ENCODE data around the gene ZBTB7B. TPM values are rescaled to one million over a fixed set of nuclear protein-coding genes. Genes with fewer than 3 reads are reported as not detected.

ZBTB7B gene
- polyA plus RNA-seq, 6 donors from 2014 or later: 2.2 to 5.5 (median 2.7) TPM; not detected in 1

DNA sequence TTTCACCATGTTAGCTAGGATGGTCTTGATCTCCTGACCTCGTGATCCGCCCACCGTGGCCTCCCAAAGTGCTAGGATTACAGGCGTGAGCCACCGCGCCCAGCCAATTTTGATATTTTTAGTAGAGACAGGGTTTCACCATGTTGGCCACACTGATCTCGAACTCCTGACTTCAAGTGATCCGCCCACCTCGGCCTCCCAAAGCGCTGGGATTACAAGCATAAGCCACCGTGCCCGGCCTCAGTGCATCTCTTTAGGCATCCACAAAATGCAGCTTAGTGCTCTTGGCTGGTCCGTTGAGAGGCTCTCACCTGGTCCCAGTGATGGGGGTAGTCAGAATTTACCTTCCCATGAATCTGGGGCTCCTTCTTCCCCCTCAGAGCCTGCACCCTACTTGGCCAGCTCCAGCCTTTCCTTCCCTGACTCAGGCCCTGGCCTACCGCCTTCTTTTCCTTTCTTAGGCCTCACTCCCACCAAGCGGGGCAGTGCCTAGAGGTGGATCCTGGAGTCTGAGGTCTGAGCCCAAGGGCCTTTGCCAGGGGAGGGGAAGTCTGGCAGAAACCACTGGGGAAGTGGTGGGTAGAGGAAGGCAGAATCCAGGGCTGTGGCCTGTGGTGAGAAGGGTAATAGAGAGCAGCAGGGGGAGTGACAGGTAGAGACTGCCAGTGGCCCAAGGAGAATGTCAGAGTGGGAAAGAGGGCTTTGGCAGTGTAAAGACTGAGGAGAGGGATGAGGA lies 5.5 kb upstream of the ZBTB7B start:
- H3K4me3 Mint-ChIP-seq: peak overlapping the region in 3 of 8 donors; percentile 12 to 47 (median 33)
- ATAC-seq (ENCODE audit: low read depth in 2 of 2) (no peak), DNase-seq (no peak)
- H3K9me3 Mint-ChIP-seq: no peaks in the 10 kb centered on the region
- H3K4me1 Mint-ChIP-seq: peaks cover 23 to 54% (median 25%) of the 10 kb centered on the region in 3 donors
- H3K27me3 Mint-ChIP-seq: no peaks in the 10 kb centered on the region
- H3K36me3 Mint-ChIP-seq: no peaks in the 10 kb centered on the region
- H3K27ac Mint-ChIP-seq: peak overlapping the region in 1 of 6 donors; percentile 69

DNA sequence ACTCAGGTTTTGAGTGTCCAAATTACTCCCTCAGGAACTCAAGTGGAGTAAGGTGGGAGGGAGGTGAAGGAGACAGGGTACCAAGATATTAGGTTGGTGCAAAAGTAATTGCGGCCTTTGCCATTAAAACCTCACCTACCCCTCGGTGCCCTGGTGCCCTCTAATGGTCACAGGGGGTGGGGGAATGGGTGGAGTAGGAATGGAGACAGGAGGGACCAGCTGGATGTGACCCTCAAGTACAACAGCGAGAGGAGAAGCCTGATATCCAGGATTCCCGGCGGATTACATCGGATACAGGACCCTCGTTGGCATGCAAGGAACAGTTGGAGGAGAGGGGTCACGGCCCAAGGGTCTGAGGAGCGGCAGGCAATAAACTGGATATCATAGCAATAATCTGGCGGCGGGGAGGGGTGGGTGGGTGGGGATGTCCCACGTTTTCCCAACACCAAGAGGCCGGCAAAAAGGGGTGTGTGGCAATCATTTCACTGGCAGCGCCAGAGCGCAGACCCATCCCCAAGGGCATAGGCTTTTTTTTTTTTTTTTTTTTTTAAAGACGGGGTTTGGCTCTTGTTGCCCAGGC lies 4.3 kb upstream of the ZBTB7B start:
- Mint-ChIP-seq H3K9me3 (no peaks in the 10 kb centered on the region), H3K36me3 (no peaks in the 10 kb centered on the region), H3K27ac (peak overlapping the region in 4 of 6 donors; percentile 42 to 70 (median 54)), H3K4me3 (peak overlapping the region in 6 of 8 donors; percentile 25 to 96 (median 66)), H3K27me3 (no peaks in the 10 kb centered on the region), H3K4me1 (peaks cover 24 to 54% (median 25%) of the 10 kb centered on the region in 3 donors)
- no peak for ATAC-seq (ENCODE audit: low read depth in 2 of 2)
- DNase-seq: no peak

DNA sequence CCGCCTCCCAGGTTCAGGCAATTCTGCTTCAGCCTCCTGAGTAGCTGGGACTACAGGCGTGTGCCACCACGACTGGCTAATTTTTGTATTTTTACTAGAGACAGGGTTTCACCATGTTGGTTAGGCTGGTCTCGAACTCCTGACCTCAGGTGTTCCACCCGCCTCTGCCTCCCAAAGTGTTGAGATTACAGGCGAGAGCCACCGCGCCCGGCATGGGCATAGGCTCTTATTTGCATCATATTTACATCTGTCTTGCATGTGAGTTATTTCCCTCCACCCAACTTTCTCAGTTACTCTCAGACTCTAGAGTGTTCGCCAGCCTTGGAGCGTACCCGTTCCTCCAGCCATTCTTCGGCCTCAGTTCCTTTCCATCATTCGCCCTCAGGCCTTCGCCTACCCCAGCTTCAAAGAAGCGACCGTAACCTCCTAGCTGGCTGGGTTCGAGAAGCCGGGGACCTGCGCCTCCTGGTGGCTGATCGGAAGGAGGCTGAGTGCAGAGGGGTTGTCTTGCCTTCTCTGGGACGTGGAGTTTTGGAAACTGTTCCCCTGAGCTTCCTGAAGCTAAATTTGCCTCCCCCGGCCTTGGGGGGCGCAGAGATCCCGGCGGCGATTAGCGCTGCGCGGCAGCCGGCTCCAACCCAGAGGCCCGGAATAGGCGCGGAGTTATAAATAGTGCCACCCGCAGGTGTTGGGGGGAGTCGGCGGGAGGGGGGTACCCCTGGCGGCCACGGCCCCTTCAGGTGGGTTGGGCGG lies 3.6 kb upstream of the ZBTB7B start:
- H3K9me3 Mint-ChIP-seq: no peaks in the 10 kb centered on the region
- no peaks in the 10 kb centered on the region for H3K27me3 Mint-ChIP-seq
- H3K4me1 Mint-ChIP-seq: peaks cover 29 to 59% (median 31%) of the 10 kb centered on the region in 3 donors

DNA sequence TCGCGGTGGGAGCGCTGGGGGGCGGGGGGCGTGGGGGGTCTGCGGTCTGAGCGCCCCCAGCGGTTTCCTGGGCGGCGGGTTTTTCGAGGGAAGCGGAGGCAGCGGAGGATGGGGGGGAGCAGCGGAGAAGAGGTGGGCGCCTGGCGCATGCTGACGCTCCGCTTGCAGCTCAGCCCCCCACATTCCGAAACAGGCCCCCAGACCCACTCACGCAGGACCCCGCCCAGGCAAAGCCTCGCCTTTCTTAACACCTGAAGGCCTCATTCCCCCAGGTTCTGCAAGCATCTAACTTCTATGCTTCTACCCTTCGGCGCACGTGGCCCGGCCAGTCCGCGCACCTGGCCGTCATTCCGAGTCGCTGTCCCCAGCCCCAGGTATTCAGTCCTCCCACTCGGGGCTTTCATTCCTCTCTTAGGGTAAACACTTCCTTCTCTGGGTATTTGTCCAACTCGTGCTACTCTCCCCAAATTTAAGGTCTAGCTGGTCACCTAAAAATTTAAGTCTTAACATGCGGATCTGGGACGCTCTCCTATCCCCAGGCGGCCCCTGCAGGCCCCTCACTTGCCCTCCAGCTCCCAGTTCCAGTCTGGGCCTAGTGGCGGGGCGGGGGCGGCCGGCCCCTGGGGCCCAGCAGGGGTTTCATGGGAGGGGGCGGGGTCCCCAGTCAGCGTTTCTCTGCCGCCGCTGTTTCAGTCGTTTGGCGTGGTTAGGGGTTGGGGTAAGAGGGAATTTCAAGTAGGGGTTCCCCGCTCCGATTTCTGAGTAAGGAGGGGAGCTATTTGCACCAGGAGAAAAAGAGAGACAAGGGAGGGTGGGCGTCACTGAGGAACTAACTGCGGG lies 2.8 kb upstream of the ZBTB7B start:
- DNase-seq (peak; percentile 33), ATAC-seq (ENCODE audit: low read depth in 2 of 2) (peak in 1 of 2 donors; percentile 7)
- H3K36me3 Mint-ChIP-seq: no peaks in the 10 kb centered on the region
- H3K27me3 Mint-ChIP-seq: no peaks in the 10 kb centered on the region
- peak overlapping the region; percentile 67 to 97 (median 91) for H3K27ac Mint-ChIP-seq
- no peaks in the 10 kb centered on the region for H3K9me3 Mint-ChIP-seq
- H3K4me3 Mint-ChIP-seq: peak overlapping the region; percentile 91 to 98 (median 95)
- peaks cover 35 to 59% (median 36%) of the 10 kb centered on the region in 3 donors for H3K4me1 Mint-ChIP-seq

More for the DNA sequence above, 3.6 kb upstream of the ZBTB7B start:
- Mint-ChIP-seq H3K36me3 (no peaks in the 10 kb centered on the region), H3K27ac (peak overlapping the region; percentile 49 to 88 (median 76)), H3K4me3 (peak overlapping the region; percentile 87 to 98 (median 94))
- ATAC-seq (ENCODE audit: low read depth in 2 of 2) (peak; percentile 11 to 13), DNase-seq (peak; percentile 49)

DNA sequence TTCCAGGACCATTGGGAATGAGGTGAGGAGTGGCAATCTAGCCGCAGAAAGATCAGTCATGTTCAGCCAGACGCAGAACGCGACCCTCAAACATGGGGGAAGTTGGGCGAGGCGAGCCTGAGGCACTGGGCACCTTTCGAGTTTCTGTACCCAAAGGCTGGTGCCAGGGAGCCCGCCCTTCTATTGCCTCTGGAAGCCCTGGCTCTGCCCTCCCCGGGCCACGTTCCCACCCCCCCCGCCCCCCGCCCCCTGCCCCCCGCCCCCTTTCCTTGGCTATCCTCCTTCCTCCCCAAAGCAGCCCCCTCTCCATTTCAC lies 2.2 kb upstream of the ZBTB7B start:
- peak overlapping the region; percentile 4 to 97 (median 91) for H3K27ac Mint-ChIP-seq
- H3K36me3 Mint-ChIP-seq: no peaks in the 10 kb centered on the region
- H3K4me1 Mint-ChIP-seq: peaks cover 34 to 61% (median 39%) of the 10 kb centered on the region in 3 donors
- H3K27me3 Mint-ChIP-seq: no peaks in the 10 kb centered on the region
- no peak for DNase-seq
- ATAC-seq (ENCODE audit: low read depth in 2 of 2): no peak
- peak overlapping the region; percentile 91 to 98 (median 95) for H3K4me3 Mint-ChIP-seq
- no peaks in the 10 kb centered on the region for H3K9me3 Mint-ChIP-seq

DNA sequence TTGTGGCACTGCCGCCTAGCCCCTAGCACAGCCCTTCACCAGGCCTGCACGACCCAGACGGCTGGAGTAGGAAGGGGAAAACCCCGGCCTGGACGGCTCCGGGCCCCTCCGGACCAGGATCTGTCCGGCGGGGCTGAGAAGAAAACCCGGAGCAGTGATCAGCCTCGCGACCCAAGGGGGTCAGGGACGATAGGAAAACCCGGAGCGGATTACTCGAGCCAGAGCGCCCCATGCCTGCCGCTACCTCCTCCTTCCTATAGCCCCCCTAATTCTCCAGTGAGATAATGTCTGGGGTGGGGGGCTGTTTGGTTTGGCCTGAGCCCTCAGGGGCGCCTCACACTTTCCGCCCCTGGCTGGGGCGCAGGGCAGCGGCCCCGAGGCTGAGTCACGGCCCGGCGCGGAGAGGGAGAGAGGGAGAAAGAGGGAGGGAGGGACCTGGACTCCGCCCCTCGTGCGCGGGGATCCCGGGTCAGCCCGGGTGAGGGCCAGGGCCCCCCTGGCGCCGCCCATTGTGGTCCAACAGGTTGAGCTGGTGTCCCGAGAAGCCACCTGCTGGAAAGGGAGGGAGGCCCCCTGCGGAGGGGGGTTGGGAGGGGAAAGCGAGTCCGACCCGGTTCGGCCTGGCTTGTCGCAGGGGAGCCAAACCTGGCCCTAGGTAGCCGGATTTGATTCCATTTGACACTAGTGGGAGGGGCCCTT lies 1.7 kb upstream of the ZBTB7B start:
- Mint-ChIP-seq H3K4me3 (peak overlapping the region; percentile 91 to 98 (median 96)), H3K9me3 (no peaks in the 10 kb centered on the region), H3K36me3 (no peaks in the 10 kb centered on the region), H3K4me1 (peaks cover 40 to 63% (median 42%) of the 10 kb centered on the region in 3 donors), H3K27me3 (no peaks in the 10 kb centered on the region), H3K27ac (peak overlapping the region in 5 of 6 donors; percentile 76 to 94 (median 88))
- DNase-seq (peak; percentile 75), ATAC-seq (ENCODE audit: low read depth in 2 of 2) (peak; percentile 17 to 20)

DNA sequence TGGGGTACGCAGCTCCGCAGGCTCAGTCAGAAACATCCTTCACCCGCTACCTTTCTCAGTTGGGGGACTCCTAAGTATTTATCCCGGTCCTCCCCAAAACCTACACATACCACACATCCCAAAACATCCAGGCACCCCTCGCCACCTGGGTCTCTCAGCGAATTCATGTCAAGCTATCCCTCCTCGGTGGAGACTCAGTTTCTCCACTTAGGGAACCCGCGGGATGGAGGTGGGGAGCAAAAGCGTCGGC lies 1.3 kb upstream of the ZBTB7B start:
- ATAC-seq (ENCODE audit: low read depth in 2 of 2) (no peak), DNase-seq (peak; percentile 62)
- Mint-ChIP-seq H3K4me1 (peaks cover 44 to 63% (median 46%) of the 10 kb centered on the region in 3 donors), H3K27ac (peak overlapping the region in 5 of 6 donors; percentile 76 to 94 (median 88)), H3K4me3 (peak overlapping the region; percentile 88 to 98 (median 96)), H3K36me3 (no peaks in the 10 kb centered on the region), H3K27me3 (no peaks in the 10 kb centered on the region), H3K9me3 (no peaks in the 10 kb centered on the region)

DNA sequence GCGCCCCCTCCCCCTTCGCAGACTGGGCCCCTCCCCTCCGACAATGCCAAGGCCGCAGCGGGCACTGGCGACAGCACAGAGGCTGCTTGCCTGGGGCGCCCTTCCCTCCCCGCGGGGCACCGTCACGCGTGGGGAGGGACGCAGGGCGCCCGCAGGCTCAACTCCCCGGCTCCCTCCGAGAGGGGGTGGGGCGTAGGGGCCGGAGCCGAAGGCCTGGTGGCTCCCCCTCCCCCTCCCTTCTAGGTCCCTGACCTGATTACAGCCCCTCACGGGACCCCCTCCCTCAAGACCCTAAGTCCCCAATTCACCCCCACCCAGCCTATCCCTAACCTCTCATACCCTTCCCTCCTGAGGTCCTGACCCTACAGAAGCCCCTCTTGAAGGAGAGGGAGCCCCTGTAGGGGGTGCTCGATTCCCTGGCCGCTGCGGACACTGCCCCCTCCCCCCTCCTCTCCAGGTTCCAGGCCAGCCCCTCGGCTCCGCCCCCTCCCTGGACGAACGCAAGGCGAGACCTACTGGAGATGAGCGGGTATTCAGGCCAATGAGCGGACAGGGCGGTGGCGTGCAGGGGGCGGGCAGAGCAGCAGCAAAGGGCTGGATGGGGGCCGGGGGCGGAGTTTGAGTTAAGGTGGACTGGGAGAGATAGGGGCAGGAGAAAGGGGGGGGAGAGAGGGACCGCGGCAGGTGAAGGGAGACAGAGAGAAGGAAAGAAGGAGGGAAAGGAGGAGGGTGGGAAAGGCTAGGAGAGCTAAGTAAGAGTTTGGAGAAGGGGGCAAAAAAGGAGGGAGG lies 733 bp upstream of the ZBTB7B start:
- no peaks in the 10 kb centered on the region for H3K27me3 Mint-ChIP-seq
- DNase-seq: peak; percentile 97
- peak overlapping the region; percentile 88 to 96 (median 94) for H3K27ac Mint-ChIP-seq
- H3K36me3 Mint-ChIP-seq: no peaks in the 10 kb centered on the region
- ATAC-seq (ENCODE audit: low read depth in 2 of 2): peak; percentile 74 to 75
- H3K4me3 Mint-ChIP-seq: peak overlapping the region; percentile 91 to 98 (median 96)
- H3K9me3 Mint-ChIP-seq: no peaks in the 10 kb centered on the region
- peaks cover 49 to 68% (median 51%) of the 10 kb centered on the region in 3 donors for H3K4me1 Mint-ChIP-seq

DNA sequence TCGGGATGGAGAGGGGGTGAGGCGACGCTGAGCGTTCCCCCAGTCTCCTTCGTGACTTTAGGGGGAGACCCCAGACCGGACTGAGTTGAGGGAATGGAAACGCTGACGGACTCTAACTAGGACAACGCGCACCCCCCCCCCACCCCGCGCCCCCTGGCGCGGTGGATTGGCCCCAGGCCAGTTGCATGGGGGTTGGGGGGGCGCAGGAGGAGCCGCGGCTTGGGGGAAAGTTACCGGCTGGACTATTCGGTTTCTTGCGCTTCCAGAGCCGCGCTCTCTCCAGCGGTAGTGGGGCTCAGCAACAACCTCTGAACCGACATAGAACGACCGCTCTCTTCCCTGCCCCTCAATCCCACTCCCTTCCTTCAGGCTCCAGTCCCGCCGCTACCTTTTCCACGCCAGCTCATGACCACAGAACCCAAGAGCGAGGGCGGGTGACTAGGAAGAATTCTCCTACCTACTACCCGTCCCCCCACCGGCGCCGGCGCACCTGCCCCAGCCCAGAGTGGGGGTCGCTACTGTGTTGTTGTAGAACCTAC lies 694 bp downstream of the ZBTB7B start:
- DNase-seq (no peak), ATAC-seq (ENCODE audit: low read depth in 2 of 2) (no peak)
- Mint-ChIP-seq H3K27me3 (no peaks in the 10 kb centered on the region), H3K9me3 (no peaks in the 10 kb centered on the region), H3K36me3 (no peaks in the 10 kb centered on the region), H3K4me3 (peak overlapping the region; percentile 94 to 98 (median 96)), H3K27ac (peak overlapping the region; percentile 72 to 98 (median 91)), H3K4me1 (peaks cover 47 to 70% (median 56%) of the 10 kb centered on the region in 3 donors)

DNA sequence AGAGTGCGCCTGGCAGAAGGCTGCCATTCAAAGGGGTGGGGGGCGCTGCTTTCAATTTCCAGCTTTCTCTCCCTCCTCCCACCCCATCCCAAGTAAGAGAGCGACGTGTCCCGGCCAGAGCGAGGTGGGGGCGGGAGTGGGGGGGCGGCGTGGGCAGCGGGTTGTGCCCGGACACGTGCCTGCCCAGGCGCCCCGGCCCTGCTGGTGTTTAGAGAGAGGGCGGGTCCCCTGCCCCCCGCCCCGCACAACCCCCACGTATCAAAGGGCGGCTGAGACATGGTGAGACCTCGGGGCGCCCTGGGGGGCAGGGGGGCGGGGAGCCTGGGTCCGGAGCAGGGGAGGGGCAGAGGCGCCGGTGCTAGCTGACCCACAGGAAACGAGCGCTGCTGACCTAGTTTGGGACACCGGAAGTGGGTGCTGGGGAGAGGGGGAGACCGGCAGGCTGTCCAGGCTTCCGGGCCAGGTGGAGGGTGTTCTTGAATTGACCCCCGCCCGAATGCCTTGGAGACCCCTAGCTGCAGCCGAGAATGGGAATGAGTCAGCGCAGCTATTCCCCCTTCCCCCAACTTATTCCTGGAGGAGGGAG lies 1.3 kb downstream of the ZBTB7B start:
- Mint-ChIP-seq H3K27me3 (no peaks in the 10 kb centered on the region), H3K9me3 (no peaks in the 10 kb centered on the region), H3K4me1 (peaks cover 50 to 72% (median 55%) of the 10 kb centered on the region in 3 donors), H3K36me3 (no peaks in the 10 kb centered on the region), H3K27ac (peak overlapping the region in 5 of 6 donors; percentile 72 to 98 (median 93)), H3K4me3 (peak overlapping the region; percentile 94 to 98 (median 96))
- DNase-seq (no peak), ATAC-seq (ENCODE audit: low read depth in 2 of 2) (no peak)

DNA sequence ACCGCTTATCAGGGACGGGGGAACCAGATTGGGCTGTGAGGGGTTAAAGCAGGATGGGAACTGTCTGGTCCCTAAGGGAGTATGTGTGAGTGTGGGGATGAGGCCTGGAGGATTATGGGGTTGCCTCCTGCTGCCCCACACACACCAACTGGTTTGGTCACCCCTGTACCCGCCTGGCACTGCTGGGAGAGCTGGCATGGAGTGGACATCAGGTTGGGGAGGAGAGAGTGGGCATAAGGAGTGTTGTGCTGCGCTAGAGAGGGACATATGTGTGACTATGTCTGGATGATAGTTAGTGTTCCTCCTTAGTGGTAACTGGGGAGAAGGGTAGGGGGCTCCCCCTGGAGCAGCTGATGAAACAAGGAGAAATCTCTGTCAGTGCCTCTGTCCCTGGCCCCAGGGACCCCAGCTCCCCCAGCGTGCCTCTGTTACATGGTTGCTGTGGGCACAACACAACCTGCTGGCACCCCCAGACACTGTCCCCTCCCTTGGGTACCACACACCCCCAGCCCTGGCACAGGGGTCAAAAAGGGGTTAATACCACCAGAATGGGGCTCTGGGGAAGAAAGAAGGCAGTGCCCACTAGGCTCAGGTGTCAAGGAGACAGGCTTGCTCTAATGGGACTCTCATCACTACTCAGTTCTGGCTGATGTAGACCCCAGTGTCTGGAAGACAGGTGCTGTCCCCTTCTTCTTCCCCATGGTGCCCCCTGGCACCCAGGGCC lies 1.9 kb downstream of the ZBTB7B start:
- Mint-ChIP-seq H3K4me3 (peak overlapping the region; percentile 82 to 98 (median 92)), H3K9me3 (no peaks in the 10 kb centered on the region), H3K27ac (peak overlapping the region; percentile 41 to 95 (median 90)), H3K4me1 (peaks cover 52 to 72% (median 56%) of the 10 kb centered on the region in 3 donors), H3K36me3 (no peaks in the 10 kb centered on the region), H3K27me3 (no peaks in the 10 kb centered on the region)
- no peak for DNase-seq
- no peak for ATAC-seq (ENCODE audit: low read depth in 2 of 2)

Measured in naive B cell (primary cell).